ENCODE data around the gene TCF4. TPM values are rescaled to one million over a fixed set of nuclear protein-coding genes. Genes with fewer than 3 reads are reported as not detected.
A peak's percentile ranks its signal among the peaks of the same experiment; 100 is the strongest.

The TCF4 gene
- total and polyA plus RNA-seq, 8 donors: 99.1 to 165 (median 138) TPM

DNA sequence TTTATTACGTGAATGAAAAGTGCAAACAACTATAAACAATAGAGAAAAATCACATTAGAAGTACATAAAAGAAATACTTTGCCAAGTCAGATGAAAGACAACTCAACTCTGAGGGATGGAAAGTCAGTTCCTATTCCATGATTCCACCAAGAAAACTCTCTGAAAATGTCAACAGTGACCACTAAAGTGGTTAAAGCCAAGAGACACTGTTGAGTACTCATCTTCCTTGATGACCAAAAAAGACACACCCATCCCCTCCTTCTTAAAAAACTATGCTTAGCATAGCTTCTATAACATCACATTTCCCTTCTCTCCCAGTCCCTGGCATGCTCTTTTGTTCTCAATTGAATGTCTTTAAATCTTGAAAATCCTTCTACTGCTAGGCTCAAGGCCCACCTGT lies 160.0 kb downstream of the TCF4 start:
- no peak overlapping the region for H3K27ac ChIP-seq
- TF ChIP-seq, protein P1, sequence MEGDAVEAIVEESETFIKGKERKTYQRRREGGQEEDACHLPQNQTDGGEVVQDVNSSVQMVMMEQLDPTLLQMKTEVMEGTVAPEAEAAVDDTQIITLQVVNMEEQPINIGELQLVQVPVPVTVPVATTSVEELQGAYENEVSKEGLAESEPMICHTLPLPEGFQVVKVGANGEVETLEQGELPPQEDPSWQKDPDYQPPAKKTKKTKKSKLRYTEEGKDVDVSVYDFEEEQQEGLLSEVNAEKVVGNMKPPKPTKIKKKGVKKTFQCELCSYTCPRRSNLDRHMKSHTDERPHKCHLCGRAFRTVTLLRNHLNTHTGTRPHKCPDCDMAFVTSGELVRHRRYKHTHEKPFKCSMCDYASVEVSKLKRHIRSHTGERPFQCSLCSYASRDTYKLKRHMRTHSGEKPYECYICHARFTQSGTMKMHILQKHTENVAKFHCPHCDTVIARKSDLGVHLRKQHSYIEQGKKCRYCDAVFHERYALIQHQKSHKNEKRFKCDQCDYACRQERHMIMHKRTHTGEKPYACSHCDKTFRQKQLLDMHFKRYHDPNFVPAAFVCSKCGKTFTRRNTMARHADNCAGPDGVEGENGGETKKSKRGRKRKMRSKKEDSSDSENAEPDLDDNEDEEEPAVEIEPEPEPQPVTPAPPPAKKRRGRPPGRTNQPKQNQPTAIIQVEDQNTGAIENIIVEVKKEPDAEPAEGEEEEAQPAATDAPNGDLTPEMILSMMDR (IDR thresholded peaks at IDR 0.05): no peak
- H3K36me3 ChIP-seq: no peaks in the 10 kb centered on the region
- ATAC-seq (no peak), DNase-seq (no peak)
- no peaks in the 10 kb centered on the region for H3K9me3 ChIP-seq
- intact Hi-C loops (cut with DNase I): no loop called here
- no peaks in the 10 kb centered on the region for H3K27me3 ChIP-seq
- no peaks in the 10 kb centered on the region for H3K4me1 ChIP-seq
- no peak overlapping the region for H3K4me3 ChIP-seq

DNA sequence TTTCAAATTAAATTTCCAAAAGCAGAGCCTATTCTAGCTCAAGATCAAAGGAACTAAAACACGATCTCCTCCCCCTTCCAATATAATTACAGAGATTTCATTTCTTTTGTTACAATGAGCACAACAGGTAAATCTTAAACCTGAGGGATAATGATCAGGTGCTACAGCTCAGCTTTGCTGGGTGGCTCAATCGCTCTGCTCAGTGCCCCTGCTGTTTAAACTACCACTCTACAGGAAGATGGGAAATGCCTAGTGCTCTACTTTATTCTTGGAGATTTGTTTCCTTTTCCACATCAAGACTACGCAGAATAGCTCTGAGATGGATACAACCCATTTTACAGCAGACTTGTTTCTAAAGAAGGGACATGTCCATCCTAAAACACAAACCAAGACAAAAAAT lies 162.3 kb downstream of the TCF4 start:
- TF ChIP-seq, protein P1 (IDR thresholded peaks at IDR 0.05): no peak
- no peak overlapping the region for H3K4me3 ChIP-seq
- H3K27me3 ChIP-seq: no peaks in the 10 kb centered on the region
- no peak for ATAC-seq
- H3K36me3 ChIP-seq: no peaks in the 10 kb centered on the region
- H3K4me1 ChIP-seq: peaks cover 0 to 8% of the 10 kb centered on the region in 2 donors
- no peak for DNase-seq
- intact Hi-C loops (cut with DNase I): no loop called here
- no peak overlapping the region for H3K27ac ChIP-seq
- H3K9me3 ChIP-seq: no peaks in the 10 kb centered on the region

DNA sequence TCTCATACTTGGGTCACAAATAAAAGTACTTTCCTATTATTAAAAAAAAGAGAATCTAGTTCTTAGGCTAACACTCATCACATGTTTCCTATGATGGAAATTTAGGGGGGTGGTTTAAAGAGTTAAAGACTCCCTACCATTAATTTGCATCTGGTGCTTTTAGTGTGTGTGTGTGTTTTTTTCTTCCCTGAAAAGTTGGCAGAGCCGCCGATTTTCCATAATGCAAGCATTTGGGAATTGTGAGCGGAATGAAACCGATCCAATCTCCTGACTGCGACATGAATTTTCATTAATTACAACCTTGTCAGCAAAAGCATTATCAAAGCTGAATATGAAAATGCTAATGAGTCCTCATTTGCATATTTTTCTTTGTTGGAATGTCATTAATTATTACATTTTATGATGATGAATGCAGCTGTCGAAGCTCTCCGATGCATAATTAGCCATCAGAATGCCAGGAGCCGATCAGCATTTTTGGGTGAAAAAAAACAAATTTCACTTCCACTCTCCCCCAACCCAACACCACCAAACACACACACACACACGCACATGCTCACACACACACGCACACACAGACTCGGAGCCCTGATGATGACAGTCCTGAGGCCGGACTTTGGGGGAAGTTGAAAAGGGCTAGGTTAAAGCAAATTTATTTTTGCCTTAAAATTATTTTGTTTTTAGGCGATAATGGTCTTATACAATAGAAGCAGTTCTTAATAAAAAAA lies 165.4 kb downstream of the TCF4 start:
- Histone ChIP-seq H3K9me3 (no peaks in the 10 kb centered on the region), H3K27me3 (no peaks in the 10 kb centered on the region), H3K4me3 (no peak overlapping the region), H3K27ac (peak overlapping the region; percentile 68 to 70), H3K4me1 (peaks cover 0 to 20% of the 10 kb centered on the region in 2 donors), H3K36me3 (no peaks in the 10 kb centered on the region)
- intact Hi-C loops (cut with DNase I): loop anchor here in 1 of 2 donors (5.0 kb wide), 1 partner anchor 165 kb away; the partner anchor contains the start of gene TCF4
- DNase-seq (peak in 2 of 4 donors; percentile 44 to 79), ATAC-seq (peak; percentile 40)
- TF ChIP-seq, protein P1 (IDR thresholded peaks at IDR 0.05): no peak

DNA sequence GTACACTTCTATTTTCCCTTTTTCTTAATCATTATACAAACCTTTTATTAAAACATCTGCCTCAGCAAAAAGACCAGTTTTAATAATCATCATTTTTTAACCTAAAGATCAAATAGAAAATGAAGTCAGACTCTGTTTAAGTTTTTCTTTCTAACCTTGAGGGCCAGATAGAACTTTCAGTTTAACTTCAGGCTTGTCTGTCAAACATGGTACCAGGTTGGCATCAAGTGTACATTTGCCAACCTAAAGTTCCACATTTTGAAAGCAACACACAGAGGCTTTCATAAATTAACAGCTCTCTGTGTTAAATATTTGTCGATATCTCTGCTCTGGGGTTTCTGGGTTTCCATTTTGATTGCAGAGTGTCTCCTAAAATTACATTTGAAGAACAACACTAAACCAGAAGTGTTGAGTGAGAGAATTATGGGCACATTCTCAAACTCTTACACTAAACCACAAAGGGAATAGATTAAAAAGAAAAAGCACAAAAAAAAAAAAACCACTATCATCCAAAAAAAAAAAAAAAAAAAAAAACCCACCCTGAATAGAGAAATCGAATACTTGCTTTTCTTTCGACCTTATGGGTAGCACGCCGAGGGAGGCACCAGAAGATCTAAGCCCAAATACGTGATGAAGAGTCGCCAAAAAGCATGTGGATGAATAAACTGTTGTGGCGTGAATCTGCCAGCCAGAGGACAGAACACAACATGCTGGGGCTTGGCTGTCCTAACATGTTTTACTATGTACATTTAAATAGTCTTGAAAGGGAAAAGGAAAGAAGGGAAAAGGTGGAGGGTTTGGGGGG lies 166.2 kb downstream of the TCF4 start:
- Histone ChIP-seq H3K36me3 (no peaks in the 10 kb centered on the region), H3K4me1 (peaks cover 2 to 20% of the 10 kb centered on the region in 2 donors), H3K27ac (peak overlapping the region; percentile 68 to 70), H3K27me3 (no peaks in the 10 kb centered on the region), H3K9me3 (no peaks in the 10 kb centered on the region), H3K4me3 (no peak overlapping the region)
- intact Hi-C loops (cut with DNase I): loop anchor here in 1 of 2 donors (5.0 kb wide), 1 partner anchor 165 kb away; the partner anchor contains the start of gene TCF4
- ATAC-seq: peak; percentile 19
- no peak for DNase-seq
- TF ChIP-seq, protein P1 (IDR thresholded peaks at IDR 0.05): no peak

DNA sequence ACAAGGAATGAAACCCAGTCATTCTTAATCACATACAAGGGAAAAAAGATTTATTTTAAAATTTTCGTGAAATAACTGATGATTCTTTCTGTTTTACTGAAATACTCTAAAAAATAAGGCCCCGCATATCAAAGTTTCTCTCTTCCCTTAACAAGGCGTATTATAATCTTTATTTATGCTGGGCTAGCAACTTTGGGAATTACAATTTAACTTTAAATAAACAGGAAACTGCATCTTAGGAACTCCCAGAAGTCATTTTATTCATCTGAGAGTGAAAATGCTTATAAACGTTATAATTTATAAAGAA lies 166.7 kb downstream of the TCF4 start:
- ATAC-seq: no peak
- no peak overlapping the region for H3K4me3 ChIP-seq
- intact Hi-C loops (cut with DNase I): loop anchor here in 1 of 2 donors (5.0 kb wide), 1 partner anchor 166 kb away; the partner anchor contains the start of gene TCF4

More for the DNA sequence above, 166.7 kb downstream of the TCF4 start:
- Histone ChIP-seq H3K36me3 (no peaks in the 10 kb centered on the region), H3K4me1 (peaks cover 2 to 21% of the 10 kb centered on the region in 2 donors), H3K9me3 (no peaks in the 10 kb centered on the region), H3K27ac (peak overlapping the region; percentile 68 to 70), H3K27me3 (no peaks in the 10 kb centered on the region)
- TF ChIP-seq, protein P1 (IDR thresholded peaks at IDR 0.05): no peak
- no peak for DNase-seq

Measured in left lung (tissue), 10 donors.